D721Med (cell line): ENCODE measurements around the gene ABCC12.

ENCODE experiments used
- DNase-seq: peaks from one replicate; pipeline ENCODE4 v3.0.0; 2011; ENCODE audit warnings: low spot score; ENCODE audit not compliant: insufficient read length
- FAIRE-seq: peaks from 2 replicates; lab custom pipeline; 2011; peaks lifted over from hg19 to GRCh38; lab: Jason Lieb, UNC
- TF ChIP-seq, protein P1 (sequence below): IDR thresholded peaks from 2 replicates; pipeline ENCODE4 v1.5.1; 2012; ENCODE audit warnings: mild to moderate bottlenecking, control low read depth; ENCODE audit not compliant: insufficient read depth; ENCODE audit errors: missing control alignments

Gene ABCC12

DNA sequence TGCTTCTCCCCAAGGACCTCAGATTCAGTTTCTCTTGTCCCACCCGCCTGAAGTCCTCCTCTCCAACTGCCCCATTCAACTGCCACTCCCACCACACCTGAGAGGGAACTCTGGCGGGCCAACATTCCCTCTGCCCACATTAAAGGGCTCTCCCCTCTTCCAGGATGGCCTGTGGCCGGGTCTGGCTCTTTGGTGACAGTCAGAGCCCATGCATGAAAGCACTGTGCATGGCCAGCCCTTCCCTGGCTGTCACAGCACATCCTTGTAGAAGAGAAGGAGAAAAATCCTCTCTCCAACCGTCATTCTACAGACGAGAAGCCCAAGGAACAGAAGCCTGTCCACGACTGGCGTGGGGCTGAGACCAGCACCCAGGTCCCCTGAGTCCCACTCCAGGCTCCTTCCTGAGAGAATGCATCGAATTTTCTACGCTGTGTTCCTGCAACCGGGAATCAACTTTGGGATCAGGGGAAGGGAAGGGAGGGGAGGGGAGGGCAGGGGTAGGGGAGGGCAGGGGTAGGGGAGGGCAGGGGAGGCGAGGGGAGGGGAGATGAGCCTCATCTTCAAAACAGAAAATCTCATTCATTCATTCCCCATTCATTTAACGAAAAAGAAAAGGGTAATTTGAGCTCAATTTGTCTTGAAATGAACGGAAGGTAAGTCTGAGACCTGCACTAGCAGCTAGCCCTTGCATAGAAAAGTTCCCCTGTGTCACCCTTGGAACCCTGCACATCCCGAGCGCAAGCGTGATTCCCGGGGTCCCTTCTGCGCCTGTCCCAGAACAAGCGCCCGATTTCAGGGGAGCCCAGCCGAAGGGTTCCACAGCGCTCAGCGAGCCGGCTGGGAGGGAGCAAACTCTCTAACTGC, at the start of gene ABCC12:
Gene ABCC12 (minus strand): TSS at position 68 of the 864 bp plus-strand sequence. CDS start 9,569 bp downstream, outside the sequence.
- no peak for DNase-seq
- no peak for FAIRE-seq
- TF ChIP-seq, protein P1, sequence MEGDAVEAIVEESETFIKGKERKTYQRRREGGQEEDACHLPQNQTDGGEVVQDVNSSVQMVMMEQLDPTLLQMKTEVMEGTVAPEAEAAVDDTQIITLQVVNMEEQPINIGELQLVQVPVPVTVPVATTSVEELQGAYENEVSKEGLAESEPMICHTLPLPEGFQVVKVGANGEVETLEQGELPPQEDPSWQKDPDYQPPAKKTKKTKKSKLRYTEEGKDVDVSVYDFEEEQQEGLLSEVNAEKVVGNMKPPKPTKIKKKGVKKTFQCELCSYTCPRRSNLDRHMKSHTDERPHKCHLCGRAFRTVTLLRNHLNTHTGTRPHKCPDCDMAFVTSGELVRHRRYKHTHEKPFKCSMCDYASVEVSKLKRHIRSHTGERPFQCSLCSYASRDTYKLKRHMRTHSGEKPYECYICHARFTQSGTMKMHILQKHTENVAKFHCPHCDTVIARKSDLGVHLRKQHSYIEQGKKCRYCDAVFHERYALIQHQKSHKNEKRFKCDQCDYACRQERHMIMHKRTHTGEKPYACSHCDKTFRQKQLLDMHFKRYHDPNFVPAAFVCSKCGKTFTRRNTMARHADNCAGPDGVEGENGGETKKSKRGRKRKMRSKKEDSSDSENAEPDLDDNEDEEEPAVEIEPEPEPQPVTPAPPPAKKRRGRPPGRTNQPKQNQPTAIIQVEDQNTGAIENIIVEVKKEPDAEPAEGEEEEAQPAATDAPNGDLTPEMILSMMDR = no peak

DNA sequence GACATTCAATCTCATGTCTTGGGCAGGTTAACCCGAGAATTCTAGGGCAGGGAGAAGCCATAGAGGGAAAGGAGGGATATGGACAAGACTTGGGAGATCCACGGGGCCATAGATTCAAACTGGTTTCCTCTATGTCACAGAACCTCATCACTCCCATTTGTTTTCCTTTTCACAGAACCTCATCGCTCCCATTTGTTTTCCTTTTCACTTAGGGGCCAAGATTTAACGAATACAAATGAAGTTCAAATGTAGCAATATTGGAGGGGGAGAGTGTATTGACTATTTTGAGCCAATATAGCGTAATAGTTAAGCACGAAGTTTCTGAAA, 49.0 kb upstream of the ABCC12 start:
- DNase-seq (no peak), FAIRE-seq (no peak)
- TF ChIP-seq, protein P1 = no peak

DNA sequence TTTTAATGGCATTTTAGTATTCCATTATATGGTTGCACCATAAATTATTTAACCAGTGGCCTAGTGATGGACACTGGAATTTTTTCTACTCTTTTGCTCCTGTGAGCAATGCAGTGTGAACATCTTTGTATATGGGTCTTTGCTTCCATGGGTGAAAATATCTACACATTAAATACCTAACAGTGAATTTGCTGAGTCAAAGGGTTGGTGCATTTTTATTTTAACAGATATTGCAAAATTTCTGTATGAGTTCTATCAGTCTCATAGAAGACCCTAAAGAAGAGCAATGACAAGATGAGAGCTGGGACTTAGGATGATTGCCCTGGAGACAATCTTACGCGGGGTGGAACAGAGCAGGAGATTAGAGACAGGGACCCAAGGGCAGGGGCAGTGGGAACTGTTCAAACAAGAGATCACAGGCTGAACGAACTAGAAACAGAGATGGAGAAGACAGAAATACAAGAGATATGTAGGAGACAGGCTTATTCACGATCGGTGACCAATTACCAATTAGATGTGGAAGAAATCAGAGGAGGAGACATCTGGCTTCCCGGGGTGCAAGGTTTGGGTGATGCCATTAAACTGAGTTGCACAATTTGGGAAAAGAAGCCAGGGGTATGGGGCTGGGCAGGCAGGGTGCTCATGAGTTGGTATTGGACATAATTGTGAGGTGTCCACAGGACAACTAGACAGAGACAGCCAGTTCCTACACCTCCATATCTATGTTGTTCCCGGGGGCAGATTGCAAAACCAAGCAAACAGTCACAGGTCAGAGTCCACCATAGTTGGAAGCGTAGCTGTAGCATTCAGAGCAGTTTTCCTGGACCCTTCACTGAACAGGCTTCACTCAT, 48.4 kb upstream of the ABCC12 start:
- DNase-seq = no peak
- FAIRE-seq = no peak
- TF ChIP-seq, protein P1 = no peak

DNA sequence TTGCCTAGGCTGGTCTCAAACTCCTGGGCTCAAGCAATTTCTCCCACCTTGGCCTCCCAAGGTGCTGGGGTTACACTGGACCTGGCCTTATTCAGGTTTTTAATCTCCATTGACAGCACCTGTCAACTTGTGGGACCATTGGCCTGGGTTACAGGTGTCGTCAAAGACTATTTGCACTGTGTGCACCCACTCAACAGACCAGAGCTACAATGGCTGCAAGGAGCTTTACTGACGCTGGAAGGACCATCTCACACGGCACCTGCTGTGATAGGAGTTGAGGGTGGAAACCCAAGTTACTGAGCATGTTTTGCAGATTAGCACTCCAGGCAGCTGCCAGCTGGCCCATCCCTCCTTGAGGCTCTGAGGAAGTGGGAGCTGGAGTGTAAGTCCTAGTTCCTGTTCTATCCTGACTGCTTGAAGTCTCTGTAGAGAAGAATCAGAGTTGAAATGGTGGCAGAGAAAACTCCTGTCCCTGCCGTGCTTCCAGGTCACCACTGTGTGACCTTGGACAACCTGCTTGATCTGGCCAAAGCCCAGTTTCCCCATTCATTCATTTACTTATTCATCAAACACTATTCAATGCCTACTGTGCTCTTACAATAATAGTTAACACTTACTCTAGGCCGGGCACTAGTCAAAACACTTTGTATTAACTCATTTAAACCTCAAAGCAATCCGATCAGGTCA, 45.9 kb upstream of the ABCC12 start:
- DNase-seq (no peak), FAIRE-seq (no peak)
- TF ChIP-seq, protein P1 = no peak

DNA sequence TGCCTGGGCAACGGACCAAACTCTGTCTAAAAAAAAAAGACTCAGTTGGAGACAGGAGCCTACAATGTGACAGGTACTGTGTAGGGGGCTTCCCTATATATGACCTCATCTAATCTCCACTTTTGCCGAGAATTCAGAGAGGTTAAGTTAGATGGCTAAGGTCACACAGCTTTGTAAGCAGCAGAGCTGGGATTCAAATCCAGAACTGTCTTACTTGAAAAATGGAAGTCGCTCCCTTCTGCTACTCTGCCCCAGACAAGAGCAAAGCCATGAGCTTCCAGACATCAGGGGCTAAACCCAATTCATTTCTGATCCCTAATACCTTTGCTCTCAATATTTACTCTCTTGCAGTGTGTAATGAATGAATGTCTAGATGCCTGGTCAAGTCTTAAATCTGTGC, 41.5 kb upstream of the ABCC12 start:
- DNase-seq = no peak
- no peak for FAIRE-seq

DNA sequence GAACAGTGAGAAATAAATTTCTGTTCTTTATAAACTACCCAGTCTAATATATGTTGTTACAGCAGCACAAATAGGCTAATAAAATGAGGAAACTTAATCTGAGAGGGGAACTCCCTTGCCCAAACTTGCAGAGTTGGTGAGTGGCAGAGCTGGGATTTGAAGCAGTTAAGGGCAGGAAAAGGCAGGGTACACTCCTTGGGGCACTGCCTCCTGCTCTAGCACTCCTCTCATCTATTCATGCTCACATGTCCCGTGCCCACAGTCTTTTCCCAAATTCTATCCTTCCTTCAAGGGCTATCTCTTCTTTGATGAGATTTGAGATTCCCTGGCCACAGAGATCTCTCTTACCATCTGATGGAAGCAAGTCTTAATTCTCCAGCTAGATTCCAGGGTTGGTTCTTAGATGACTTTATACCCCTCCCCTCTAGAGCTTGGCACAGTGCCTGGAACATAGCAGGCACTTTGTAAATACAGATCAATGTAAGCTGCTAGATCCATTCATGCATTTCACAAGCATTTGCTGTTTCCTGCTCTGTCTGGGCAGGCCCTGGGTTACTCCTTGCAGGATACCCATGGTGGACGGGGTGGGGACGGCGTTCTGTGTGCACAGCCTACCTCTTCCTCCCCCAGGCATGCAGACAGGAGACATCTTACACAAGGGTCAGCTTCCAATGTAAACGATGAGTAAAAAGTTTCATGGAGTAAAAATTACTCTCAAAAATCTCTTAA, 39.2 kb upstream of the ABCC12 start:
- TF ChIP-seq, protein P1 = no peak
- FAIRE-seq = no peak
- no peak for DNase-seq

More for the DNA sequence above, 41.5 kb upstream of the ABCC12 start:
- TF ChIP-seq, protein P1 = no peak
